Heart left ventricle (tissue), 16 donors: ENCODE results near the gene ATP5MG. TPM values are rescaled to one million over a fixed set of nuclear protein-coding genes. Genes with fewer than 3 reads are reported as not detected.

Experiments
- ATAC-seq, 4 donors: fragments of 200-7000 bp; cut with Tn5 transposase; one replicate each; pipeline ENCODE4 v1.9.1; 2020 to 2022; ENCODE audit warnings: moderate library complexity in 4 of 4, mild to moderate bottlenecking in 3 of 4, moderate number of reproducible peaks in 1 of 4
- DNase-seq, 5 donors: peaks; one replicate each; pipeline ENCODE4 v3.0.0-alpha.2; 2020
- H3K27ac ChIP-seq, 12 donors: fragments of 200-600 bp; sonication (generic) in 4 of 12; one replicate each; pipeline versions ENCODE4 v1.5.0 to v1.8.0; 2016 to 2022; ENCODE audit warnings: mild to moderate bottlenecking in 2 of 12
- H3K27me3 ChIP-seq, 9 donors: fragments of 200-600 bp; sonication (generic) in 2 of 9; one replicate each; pipeline versions ENCODE4 v1.5.1 to v1.8.0; 2016 to 2022; ENCODE audit warnings: mild to moderate bottlenecking in 3 of 9
- H3K36me3 ChIP-seq, 9 donors: fragments of 200-600 bp; sonication (generic) in 2 of 9; one replicate each; pipeline versions ENCODE4 v1.5.0 to v1.8.0; 2018 to 2022; ENCODE audit warnings: mild to moderate bottlenecking in 2 of 9
- H3K4me1 ChIP-seq, 12 donors: fragments of 200-600 bp; sonication (generic) in 4 of 12; one replicate each; pipeline versions ENCODE4 v1.5.0 to v1.8.0; 2016 to 2022; ENCODE audit warnings: mild to moderate bottlenecking in 3 of 12
- H3K4me3 ChIP-seq, 12 donors: fragments of 200-600 bp; sonication (generic) in 4 of 12; one replicate each; pipeline versions ENCODE4 v1.5.0 to v1.8.0; 2017 to 2022; ENCODE audit warnings: mild to moderate bottlenecking in 9 of 12, moderate library complexity in 4 of 12
- H3K9me3 ChIP-seq, 12 donors: fragments of 200-600 bp; sonication (generic) in 4 of 12; one replicate each; pipeline versions ENCODE4 v1.5.0 to v1.8.0; 2016 to 2022; ENCODE audit warnings: mild to moderate bottlenecking in 1 of 12
- CTCF ChIP-seq, 12 donors: fragments of 200-600 bp; sonication (generic) in 4 of 12; IDR thresholded peaks; one replicate each; pipeline versions ENCODE4 v1.5.0 to v1.8.0; 2018 to 2022; ENCODE audit warnings: antibody characterized with exemption in 12 of 12, mild to moderate bottlenecking in 5 of 12
- POLR2A ChIP-seq, 2 donors: fragments of 450-650 bp; IDR thresholded peaks; one replicate each; pipeline ENCODE4 v1.6.1; 2017; ENCODE audit warnings: antibody characterized with exemption in 2 of 2, mild to moderate bottlenecking in 2 of 2, moderate library complexity in 2 of 2
- WGBS, 4 donors: extraction: QIAGEN DNeasy Blood & Tissue Kit in 2 of 4; methylation state at CpG; one replicate each; pipeline versions ENCODE4 v1.1.5 to v1.1.7; 2013 to 2018; 5-methylcytosine and 5-hydroxymethylcytosine counted together
- intact Hi-C, 10 donors: fragments of 100-400 bp; cut with DNase I; formaldehyde crosslinking; loops; one replicate each; pipeline versions ENCODE4 v1.11.1 to v1.14.2; 2022
- polyA plus RNA-seq, 2 donors: library from polyadenylated mRNA; stranded (reverse); fragments of 200-250 nt; gene quantifications; one replicate each; pipeline ENCODE4 v1.2.3, GENCODE V29; 2013
- total RNA-seq, 9 donors: library from RNA; depleted of rRNA in 2 of 9; stranded (reverse); fragments of >200 nt in 2 of 9; fragmentation: NEBNext Ultra II Directional in 3 of 9; extraction: Animal tissue kit (Norgen Biotek cat#: 25700) in 3 of 9; gene quantifications; one replicate each; pipeline versions ENCODE4 v1.1.0 to v1.2.4, GENCODE V29; 2016 to 2023
- donor health status: ischemic (EF 13 %, LVEDD 7.1; RV severe dilation, severe dysfunction).
- donor health status: healthy with polysubstance abuse.
- donor health status: DM: no; HTN: yes; CAD: no.
- donor health status: DM: no; HTN: no; CAD: no.
- donor health status: ischemic (EF 25% LVEDD 6.9; RV normal size, moderate dysfunction).
- donor health status: ischemic (EF 25% LVEDD 5.7; RV mildly dilated, moderate dysfunction).
- donor health status: healthy.
- donor health status: DM: yes; HTN: yes; CAD: no.
- donor health status: ischemic (EF 35%, LVEDD 5.7; RV mildly dilated, moderate dysfunction).
- donor health status: nonischemic (EF 11% LVEDD 7.7; RV severe dilation, severe dysfunction).
- donor health status: DM: yes; HTN: yes; CAD: no.
- donor health status: PGD.
- donor health status: ischemic (EF 29% LVEDD 5.4; RV normal size, mild dysfunction).
- donor health status: nonischemic (EF 23%, LVEDD 6.1; RV moderate dilation, normal function).

The ATP5MG gene
- total and polyA plus RNA-seq, 11 donors: 96.4 to 843 (median 559) TPM

- TF ChIP-seq CTCF (IDR thresholded peaks at IDR 0.05) (no peak), POLR2A (IDR thresholded peaks at IDR 0.05) (no peak)
- intact Hi-C loops: loop anchor here in 1 of 10 donors (5.0 kb wide), 1 partner anchor 39 kb away; no protein-coding TSS in a partner anchor
- no peaks in the 10 kb centered on the region for H3K9me3 ChIP-seq
- WGBS, 4 donors: 78 to 92% (median 86%) methylated on average over 2 of the region's 2 CpGs
- no peak overlapping the region for H3K27ac ChIP-seq
- H3K27me3 ChIP-seq: no peaks in the 10 kb centered on the region
- peaks cover 0 to 70% (median 51%) of the 10 kb centered on the region in 12 donors for H3K4me1 ChIP-seq
- DNase-seq (no peak), ATAC-seq (no peak)
- H3K4me3 ChIP-seq: no peak overlapping the region
- H3K36me3 ChIP-seq: peaks cover 0 to 18% (median 10%) of the 10 kb centered on the region in 9 donors
These were observed 42.3 kb downstream of the ATP5MG start for GRCh38 chr11:118443590-118444218.

GRCh38 chr11:118447423-118447822 is 46.0 kb downstream of the ATP5MG start:
- H3K27me3 ChIP-seq: no peaks in the 10 kb centered on the region
- no peak for ATAC-seq
- TF ChIP-seq POLR2A (IDR thresholded peaks at IDR 0.05): no peak
- TF ChIP-seq CTCF (IDR thresholded peaks at IDR 0.05): no peak
- H3K4me3 ChIP-seq: no peak overlapping the region
- peaks cover 0 to 38% (median 19%) of the 10 kb centered on the region in 12 donors for H3K4me1 ChIP-seq
- peaks cover 0 to 23% (median 12%) of the 10 kb centered on the region in 9 donors for H3K36me3 ChIP-seq
- no peak overlapping the region for H3K27ac ChIP-seq
- H3K9me3 ChIP-seq: no peaks in the 10 kb centered on the region
- no peak for DNase-seq
- 92 to 94% (median 93%) methylated on average over 4 of the region's 4 CpGs for WGBS, 4 donors
- intact Hi-C loops: no loop called here

GRCh38 chr11:118448294-118448693 is 46.9 kb downstream of the ATP5MG start:
- no peak for ATAC-seq
- no peak overlapping the region for H3K4me3 ChIP-seq
- intact Hi-C loops: no loop called here

More at GRCh38 chr11:118448294-118448693, 46.9 kb downstream of the ATP5MG start:
- H3K4me1 ChIP-seq: peaks cover 0 to 30% (median 11%) of the 10 kb centered on the region in 12 donors
- H3K27me3 ChIP-seq: no peaks in the 10 kb centered on the region
- no peak overlapping the region for H3K27ac ChIP-seq
- H3K36me3 ChIP-seq: peaks cover 0 to 23% (median 12%) of the 10 kb centered on the region in 9 donors
- DNase-seq: no peak
- no peaks in the 10 kb centered on the region for H3K9me3 ChIP-seq
- TF ChIP-seq POLR2A (IDR thresholded peaks at IDR 0.05) (no peak), CTCF (IDR thresholded peaks at IDR 0.05) (no peak)
